ENCODE data around the gene WWOX. TPM values are rescaled to one million over a fixed set of nuclear protein-coding genes. Genes with fewer than 3 reads are reported as not detected.

WWOX gene
- total and polyA plus RNA-seq, 2 of the 13 experiments (the other 11 are each of a cell fraction or from before 2014, with no cell fraction given) = 9.1 to 37.4 TPM

GRCh38 chr16:78331731-78332130, 232.3 kb downstream of the WWOX start:
- FAIRE-seq (peak; percentile 42), DNase-seq (ENCODE audit: low spot score) (no peak), ATAC-seq (peak; percentile 72)
- in situ Hi-C loops (cut with HindIII; ENCODE audit: extremely low pct_ligation_motif_present, low pct_unique_long_range_greater_than_20kb) = no loop called here
- no peaks in the 10 kb centered on the region for H3K79me2 ChIP-seq (ENCODE audit: insufficient read depth, low read length)
- H3K4me3 ChIP-seq (replicated peaks in 1 of 3; ENCODE audit: insufficient read depth in 1 of 3, low read depth in 2 of 3, low read length in 3 of 3) = no peak overlapping the region
- H3K27ac ChIP-seq (ENCODE audit: extremely low read length, insufficient read depth, low read length) = no peak overlapping the region
- peak overlapping the region; percentile 3; the same call in 1 of the 2 replicates for H3K4me2 ChIP-seq (ENCODE audit: low read depth, low read length)
- WGBS (ENCODE audit: low lambda C conversion rate) = 30% methylated on average over 4 of the region's 4 CpGs
- BruUV-seq (replicated peaks) = no TSS peak
- ChIA-PET CTCF (ENCODE audit: low intra/inter-chr PET ratio, low total read pairs) (no interaction called here), POLR2A (no interaction called here)
- H4K20me1 ChIP-seq (ENCODE audit: insufficient read depth, low read length) = no peaks in the 10 kb centered on the region
- H3K9ac ChIP-seq (ENCODE audit: insufficient read depth, low read depth, low read length) = no peak overlapping the region
- no peaks in the 10 kb centered on the region for H3K27me3 ChIP-seq (ENCODE audit: control insufficient read depth in 1 of 2, insufficient read depth in 2 of 2, low read length in 2 of 2)
- intact Hi-C loops (cut with micrococcal nuclease; ENCODE audit: unreplicated experiment) = no loop called here
- no peaks in the 10 kb centered on the region for H3K36me3 ChIP-seq (replicated peaks in 1 of 2; ENCODE audit: control insufficient read depth in 1 of 2, insufficient read depth in 2 of 2, low read length in 2 of 2)
- H2AFZ ChIP-seq (ENCODE audit: low read length) = no peak overlapping the region
- H3K4me1 ChIP-seq (ENCODE audit: insufficient read depth, low read length) = peaks cover 14% of the 10 kb centered on the region
- H3K9me3 ChIP-seq (ENCODE audit: low read length) = no peaks in the 10 kb centered on the region
- TF ChIP-seq HNF4G (IDR thresholded peaks at IDR 0.05; ENCODE audit: borderline replicate concordance, low read depth, low read length) (peak; percentile 47; the same call in 1 of the 2 replicates), HNF4G (CRISPR knock-in tag; IDR thresholded peaks at IDR 0.05; ENCODE audit: borderline replicate concordance, low read depth) (no peak), SOX6 (IDR thresholded peaks at IDR 0.05) (no peak), SOX6 (CRISPR knock-in tag; IDR thresholded peaks at IDR 0.05) (0 out of 2 replicates have a peak, but pooled peaks have one; percentile 13), PAXIP1 (CRISPR knock-in tag; conservative IDR thresholded peaks at IDR 0.05) (0 out of 2 replicates have a peak, but pooled peaks have one; percentile 23), WIZ (CRISPR knock-in tag; IDR thresholded peaks at IDR 0.05) (no peak), FOXJ3 (CRISPR knock-in tag; IDR thresholded peaks at IDR 0.05; ENCODE audit: borderline replicate concordance) (peak; percentile 29; the same call in 1 of the 2 replicates), GLMP (CRISPR knock-in tag; IDR thresholded peaks at IDR 0.05; ENCODE audit: borderline replicate concordance) (no peak), GATAD2A (CRISPR knock-in tag; IDR thresholded peaks at IDR 0.05) (0 out of 2 replicates have a peak, but pooled peaks have one; percentile 34)
- TF ChIP-seq, protein P1, sequence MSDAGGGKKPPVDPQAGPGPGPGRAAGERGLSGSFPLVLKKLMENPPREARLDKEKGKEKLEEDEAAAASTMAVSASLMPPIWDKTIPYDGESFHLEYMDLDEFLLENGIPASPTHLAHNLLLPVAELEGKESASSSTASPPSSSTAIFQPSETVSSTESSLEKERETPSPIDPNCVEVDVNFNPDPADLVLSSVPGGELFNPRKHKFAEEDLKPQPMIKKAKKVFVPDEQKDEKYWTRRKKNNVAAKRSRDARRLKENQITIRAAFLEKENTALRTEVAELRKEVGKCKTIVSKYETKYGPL (CRISPR knock-in tag; IDR thresholded peaks at IDR 0.05) = peak; percentile 95; the same call in 1 of the 2 replicates
- TF ChIP-seq, protein P2, sequence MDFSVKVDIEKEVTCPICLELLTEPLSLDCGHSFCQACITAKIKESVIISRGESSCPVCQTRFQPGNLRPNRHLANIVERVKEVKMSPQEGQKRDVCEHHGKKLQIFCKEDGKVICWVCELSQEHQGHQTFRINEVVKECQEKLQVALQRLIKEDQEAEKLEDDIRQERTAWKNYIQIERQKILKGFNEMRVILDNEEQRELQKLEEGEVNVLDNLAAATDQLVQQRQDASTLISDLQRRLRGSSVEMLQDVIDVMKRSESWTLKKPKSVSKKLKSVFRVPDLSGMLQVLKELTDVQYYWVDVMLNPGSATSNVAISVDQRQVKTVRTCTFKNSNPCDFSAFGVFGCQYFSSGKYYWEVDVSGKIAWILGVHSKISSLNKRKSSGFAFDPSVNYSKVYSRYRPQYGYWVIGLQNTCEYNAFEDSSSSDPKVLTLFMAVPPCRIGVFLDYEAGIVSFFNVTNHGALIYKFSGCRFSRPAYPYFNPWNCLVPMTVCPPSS (IDR thresholded peaks at IDR 0.05) = no peak
- TF ChIP-seq, protein P3, sequence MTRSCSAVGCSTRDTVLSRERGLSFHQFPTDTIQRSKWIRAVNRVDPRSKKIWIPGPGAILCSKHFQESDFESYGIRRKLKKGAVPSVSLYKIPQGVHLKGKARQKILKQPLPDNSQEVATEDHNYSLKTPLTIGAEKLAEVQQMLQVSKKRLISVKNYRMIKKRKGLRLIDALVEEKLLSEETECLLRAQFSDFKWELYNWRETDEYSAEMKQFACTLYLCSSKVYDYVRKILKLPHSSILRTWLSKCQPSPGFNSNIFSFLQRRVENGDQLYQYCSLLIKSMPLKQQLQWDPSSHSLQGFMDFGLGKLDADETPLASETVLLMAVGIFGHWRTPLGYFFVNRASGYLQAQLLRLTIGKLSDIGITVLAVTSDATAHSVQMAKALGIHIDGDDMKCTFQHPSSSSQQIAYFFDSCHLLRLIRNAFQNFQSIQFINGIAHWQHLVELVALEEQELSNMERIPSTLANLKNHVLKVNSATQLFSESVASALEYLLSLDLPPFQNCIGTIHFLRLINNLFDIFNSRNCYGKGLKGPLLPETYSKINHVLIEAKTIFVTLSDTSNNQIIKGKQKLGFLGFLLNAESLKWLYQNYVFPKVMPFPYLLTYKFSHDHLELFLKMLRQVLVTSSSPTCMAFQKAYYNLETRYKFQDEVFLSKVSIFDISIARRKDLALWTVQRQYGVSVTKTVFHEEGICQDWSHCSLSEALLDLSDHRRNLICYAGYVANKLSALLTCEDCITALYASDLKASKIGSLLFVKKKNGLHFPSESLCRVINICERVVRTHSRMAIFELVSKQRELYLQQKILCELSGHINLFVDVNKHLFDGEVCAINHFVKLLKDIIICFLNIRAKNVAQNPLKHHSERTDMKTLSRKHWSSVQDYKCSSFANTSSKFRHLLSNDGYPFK (CRISPR knock-in tag; IDR thresholded peaks at IDR 0.05; ENCODE audit: borderline replicate concordance) = no peak
